PC-3 (cell line): ENCODE data around the gene AP3S2. TPM values are rescaled to one million over a fixed set of nuclear protein-coding genes. Genes with fewer than 3 reads are reported as not detected.
A peak's percentile ranks its signal among the peaks of the same experiment; 100 is the strongest.

Source experiments
- ATAC-seq: fragments of 200-7000 bp; cut with Tn5 transposase; 2 replicates; pipeline ENCODE4 v1.9.1; 2020; ENCODE audit warnings: mild to moderate bottlenecking, moderate library complexity
- BruUV-seq: library from RNA; stranded (reverse); fragments of 400-500 nt; replicated peaks from 2 replicates; lab custom pipeline; 2021; lab: Mats Ljungman, UMichigan
- CTCF ChIA-PET: fragments of 300-600 bp; sonication (Branson Sonifier 250); formaldehyde crosslinking; loops from one replicate; lab custom pipeline; 2022; ENCODE audit warnings: antibody characterized with exemption; lab: Charles Lee
- POLR2A ChIA-PET: fragments of 300-600 bp; sonication (Branson Sonifier 250); formaldehyde crosslinking; loops from one replicate; lab custom pipeline; 2022; ENCODE audit warnings: antibody characterized with exemption; ENCODE audit not compliant: unreplicated experiment; lab: Charles Lee
- DNase-seq: peaks from one replicate; pipeline ENCODE4 v3.0.0-alpha.2; 2015
- H2AFZ ChIP-seq: fragments of 300-600 bp; sonication (generic); 2 replicates; pipeline ENCODE4 v1.6.0; 2016; ENCODE audit warnings: antibody characterized with exemption, low read length
- H3F3A ChIP-seq: fragments of 300-600 bp; sonication (generic); one replicate; pipeline ENCODE4 v1.6.0; 2017; ENCODE audit warnings: antibody characterized with exemption, low read length, control low read depth, mild to moderate bottlenecking; ENCODE audit not compliant: unreplicated experiment
- H3K27ac ChIP-seq: fragments of 300-600 bp; sonication (generic); 2 replicates; pipeline ENCODE4 v1.5.1; 2016; ENCODE audit warnings: mild to moderate bottlenecking, low read length
- H3K27me3 ChIP-seq: fragments of 300-600 bp; sonication (generic); 2 replicates; pipeline ENCODE4 v1.6.1; 2016; ENCODE audit warnings: low read length, mixed read lengths
- H3K36me3 ChIP-seq: fragments of 300-600 bp; sonication (generic); 2 replicates; pipeline ENCODE4 v1.6.1; 2016; ENCODE audit warnings: low read depth, mixed run types, low read length, mixed read lengths
- H3K4me1 ChIP-seq: fragments of 300-600 bp; sonication (generic); 2 replicates; pipeline ENCODE4 v1.5.1; 2016; ENCODE audit warnings: low read length; ENCODE audit not compliant: insufficient read depth
- H3K4me2 ChIP-seq: fragments of 300-600 bp; sonication (generic); 2 replicates; pipeline ENCODE4 v1.6.0; 2016; ENCODE audit warnings: low read length
- H3K4me3 ChIP-seq: fragments of 300-600 bp; sonication (generic); 2 replicates; pipeline ENCODE4 v1.5.1; 2016; ENCODE audit warnings: mild to moderate bottlenecking, low read length, mixed read lengths
- H3K79me2 ChIP-seq: fragments of 300-600 bp; sonication (generic); 2 replicates; pipeline ENCODE4 v1.6.1; 2017; ENCODE audit warnings: low read length, mixed read lengths
- H3K9ac ChIP-seq: fragments of 300-600 bp; sonication (generic); 2 replicates; pipeline ENCODE4 v1.6.0; 2016; ENCODE audit warnings: mild to moderate bottlenecking, low read length
- H3K9me2 ChIP-seq: fragments of 300-600 bp; sonication (generic); replicated peaks from 2 replicates; pipeline ENCODE4 v1.6.1; 2016; ENCODE audit warnings: mixed run types, low read length, mixed read lengths
- H3K9me3 ChIP-seq: fragments of 300-600 bp; sonication (generic); 2 replicates; pipeline ENCODE4 v1.6.1; 2016; ENCODE audit warnings: low read length, mixed read lengths
- H4K20me1 ChIP-seq: fragments of 300-600 bp; sonication (generic); 2 replicates; pipeline ENCODE4 v1.6.1; 2016; ENCODE audit warnings: low read length, mixed read lengths
- EZH2 ChIP-seq: fragments of 300-600 bp; sonication (generic); IDR thresholded peaks from one replicate; pipeline ENCODE4 v1.6.1; 2017; ENCODE audit warnings: antibody characterized with exemption, mild to moderate bottlenecking, low read length; ENCODE audit not compliant: unreplicated experiment
- EZH2phosphoT487 ChIP-seq: fragments of 300-600 bp; sonication (generic); IDR thresholded peaks from 2 replicates; pipeline ENCODE4 v1.6.1; 2018; ENCODE audit warnings: mild to moderate bottlenecking, antibody characterized with exemption, low read length, borderline replicate concordance
- intact Hi-C: fragments of 100-400 bp; cut with micrococcal nuclease; formaldehyde crosslinking; loops from 2 replicates; pipeline ENCODE4 v1.9.0; 2023
- total RNA-seq: library from RNA; depleted of rRNA; stranded (reverse); fragments of >200 nt; gene quantifications from 2 replicates; pipeline ENCODE4 v1.2.3, GENCODE V29; 2014
- TF ChIP-seq, protein P1 (sequence below): fragments of 300-600 bp; sonication (generic); conservative IDR thresholded peaks from 2 replicates; pipeline ENCODE4 v1.5.1; 2017; ENCODE audit warnings: antibody characterized with exemption, low read depth, mild to moderate bottlenecking, low read length

AP3S2 gene
- total RNA-seq, 1 experiment from 2014 or later = 18.8 TPM

DNA sequence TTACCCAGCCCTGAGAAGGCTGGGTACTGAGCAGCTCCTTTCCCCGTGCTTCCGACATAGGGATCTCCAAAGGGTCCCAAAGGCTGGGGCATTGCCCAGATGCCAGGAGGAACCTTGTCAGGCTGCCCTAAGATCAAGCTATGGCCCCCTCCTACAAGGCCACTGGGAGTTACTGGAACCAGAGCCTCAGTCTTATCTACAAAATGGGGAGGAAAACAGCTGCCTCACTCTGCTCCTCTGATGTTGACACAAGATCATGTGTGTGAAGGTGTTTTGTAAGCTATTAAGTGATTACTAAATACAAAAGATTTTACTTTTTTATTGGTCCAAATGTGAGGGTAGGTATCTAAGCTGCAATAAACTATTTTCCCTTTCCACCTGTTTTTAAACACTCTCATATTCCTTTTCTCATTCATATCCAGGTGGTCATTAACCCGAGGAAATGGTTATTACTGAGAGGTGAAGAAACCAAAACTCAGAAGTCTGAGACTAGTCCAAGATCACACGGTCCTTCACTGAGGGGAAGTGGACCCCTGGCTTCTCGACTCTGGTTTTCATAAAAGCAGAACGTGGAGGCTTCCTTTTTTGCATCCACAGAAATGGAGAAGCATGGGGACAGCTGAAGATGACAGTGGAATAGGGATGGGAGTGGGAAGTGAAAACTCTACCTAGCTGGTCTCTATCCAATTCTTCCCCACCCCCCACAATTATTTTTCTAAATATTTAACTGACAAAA lies 17.3 kb upstream of the AP3S2 start:
- Histone ChIP-seq H3K9me2 (no peaks in the 10 kb centered on the region), H3K9ac (no peak overlapping the region), H3K9me3 (no peaks in the 10 kb centered on the region), H3K4me2 (no peak overlapping the region), H3K36me3 (no peaks in the 10 kb centered on the region), H2AFZ (no peak overlapping the region), H4K20me1 (no peaks in the 10 kb centered on the region), H3K27ac (no peak overlapping the region), H3K4me3 (peak overlapping the region; percentile 84; the same call in 1 of the 2 replicates), H3K79me2 (no peaks in the 10 kb centered on the region), H3F3A (no peaks in the 10 kb centered on the region), H3K27me3 (no peaks in the 10 kb centered on the region), H3K4me1 (peaks cover 14% of the 10 kb centered on the region)
- intact Hi-C loops = no loop called here
- TF ChIP-seq EZH2phosphoT487 (no peak), EZH2 (no peak)
- TF ChIP-seq, protein P1, sequence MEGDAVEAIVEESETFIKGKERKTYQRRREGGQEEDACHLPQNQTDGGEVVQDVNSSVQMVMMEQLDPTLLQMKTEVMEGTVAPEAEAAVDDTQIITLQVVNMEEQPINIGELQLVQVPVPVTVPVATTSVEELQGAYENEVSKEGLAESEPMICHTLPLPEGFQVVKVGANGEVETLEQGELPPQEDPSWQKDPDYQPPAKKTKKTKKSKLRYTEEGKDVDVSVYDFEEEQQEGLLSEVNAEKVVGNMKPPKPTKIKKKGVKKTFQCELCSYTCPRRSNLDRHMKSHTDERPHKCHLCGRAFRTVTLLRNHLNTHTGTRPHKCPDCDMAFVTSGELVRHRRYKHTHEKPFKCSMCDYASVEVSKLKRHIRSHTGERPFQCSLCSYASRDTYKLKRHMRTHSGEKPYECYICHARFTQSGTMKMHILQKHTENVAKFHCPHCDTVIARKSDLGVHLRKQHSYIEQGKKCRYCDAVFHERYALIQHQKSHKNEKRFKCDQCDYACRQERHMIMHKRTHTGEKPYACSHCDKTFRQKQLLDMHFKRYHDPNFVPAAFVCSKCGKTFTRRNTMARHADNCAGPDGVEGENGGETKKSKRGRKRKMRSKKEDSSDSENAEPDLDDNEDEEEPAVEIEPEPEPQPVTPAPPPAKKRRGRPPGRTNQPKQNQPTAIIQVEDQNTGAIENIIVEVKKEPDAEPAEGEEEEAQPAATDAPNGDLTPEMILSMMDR = no peak
- CTCF ChIA-PET = no interaction called here
- no peak for ATAC-seq
- POLR2A ChIA-PET = interaction anchor here (0.5 kb wide), 1 partner anchor 90 kb away, joined by 5 read pairs; the partner anchor contains the start of gene ZNF710
- BruUV-seq = no TSS peak
- no peak for DNase-seq

DNA sequence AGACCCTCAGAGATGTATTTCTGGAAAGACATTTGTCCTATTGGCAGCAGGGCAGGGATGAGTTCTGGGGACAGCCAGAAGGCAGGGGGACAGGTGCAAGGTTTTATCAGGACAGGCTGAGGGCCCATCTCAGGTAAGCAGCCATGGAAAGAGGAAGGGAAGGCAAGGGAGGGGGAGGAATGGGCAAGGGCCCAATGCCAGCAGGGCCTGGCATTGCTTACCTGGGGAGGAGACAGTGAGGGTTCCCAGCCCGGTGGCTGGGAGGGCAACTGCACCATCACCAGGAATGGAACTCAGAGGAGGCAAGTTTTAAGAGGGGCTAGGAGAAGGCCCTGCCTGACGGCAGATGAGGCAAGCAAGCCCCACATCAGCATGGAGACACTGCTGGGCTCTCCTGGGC lies 15.8 kb upstream of the AP3S2 start:
- Histone ChIP-seq H3K4me1 (peaks cover 14% of the 10 kb centered on the region), H3K9ac (no peak overlapping the region), H3K36me3 (no peaks in the 10 kb centered on the region), H2AFZ (no peak overlapping the region), H3K4me3 (no peak overlapping the region), H4K20me1 (no peaks in the 10 kb centered on the region), H3F3A (no peaks in the 10 kb centered on the region), H3K27ac (no peak overlapping the region), H3K27me3 (no peaks in the 10 kb centered on the region), H3K9me2 (no peaks in the 10 kb centered on the region), H3K79me2 (no peaks in the 10 kb centered on the region), H3K4me2 (no peak overlapping the region), H3K9me3 (no peaks in the 10 kb centered on the region)
- intact Hi-C loops = no loop called here
- ChIA-PET POLR2A (no interaction called here), CTCF (no interaction called here)
- no peak for TF ChIP-seq EZH2
- TF ChIP-seq EZH2phosphoT487 = no peak
- TF ChIP-seq, protein P1 = no peak
- DNase-seq (no peak), ATAC-seq (no peak)
- no TSS peak for BruUV-seq

DNA sequence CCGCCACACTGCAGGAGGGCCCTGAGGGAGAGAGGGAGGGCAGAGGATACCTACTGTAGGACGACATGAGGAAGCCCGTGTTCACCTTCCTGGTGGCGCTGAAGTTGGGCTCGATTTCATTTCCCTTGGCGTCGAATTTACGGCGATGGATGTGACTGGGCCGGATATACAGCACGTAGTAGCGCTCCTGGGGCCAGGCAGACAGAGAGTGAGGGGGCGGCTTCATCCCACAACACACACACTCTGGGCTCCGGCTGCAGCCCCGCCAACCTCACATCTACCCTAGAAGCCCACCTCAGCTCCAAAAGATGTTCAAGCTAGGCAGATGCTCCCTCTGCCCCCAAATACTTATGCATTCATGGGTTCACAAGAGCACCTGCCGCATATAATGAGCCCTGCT lies 14.4 kb upstream of the AP3S2 start:
- H3K9ac ChIP-seq = no peak overlapping the region

More for the DNA sequence above, 14.4 kb upstream of the AP3S2 start:
- no peak overlapping the region for H3K4me2 ChIP-seq
- H3K9me2 ChIP-seq = no peaks in the 10 kb centered on the region
- BruUV-seq = no TSS peak
- TF ChIP-seq, protein P1 = no peak
- TF ChIP-seq EZH2 = no peak
- TF ChIP-seq EZH2phosphoT487 = no peak
- H3K4me3 ChIP-seq = no peak overlapping the region
- ChIA-PET CTCF (no interaction called here), POLR2A (no interaction called here)
- H3K27ac ChIP-seq = no peak overlapping the region
- no peaks in the 10 kb centered on the region for H3K9me3 ChIP-seq
- DNase-seq (no peak), ATAC-seq (no peak)
- H3F3A ChIP-seq = no peaks in the 10 kb centered on the region
- no peaks in the 10 kb centered on the region for H3K27me3 ChIP-seq
- H3K79me2 ChIP-seq = no peaks in the 10 kb centered on the region
- intact Hi-C loops = no loop called here
- no peaks in the 10 kb centered on the region for H4K20me1 ChIP-seq
- peaks cover 14% of the 10 kb centered on the region for H3K4me1 ChIP-seq
- H2AFZ ChIP-seq = no peak overlapping the region
- H3K36me3 ChIP-seq = no peaks in the 10 kb centered on the region
